HEK293T (cell line): Measurements from ENCODE around the gene MICAL2.

Source experiments
- CTCF ChIA-PET: fragments of 350-600 bp; formaldehyde crosslinking; extraction: SDS; loops from one replicate; lab custom pipeline; 2021; ENCODE audit warnings: antibody characterized with exemption, inconsistent platforms; lab: Yijun Ruan, JAX
- POLR2A ChIA-PET: fragments of 350-600 bp; formaldehyde crosslinking; extraction: SDS; loops from one replicate; lab custom pipeline; 2020; ENCODE audit warnings: antibody characterized with exemption, inconsistent platforms; lab: Yijun Ruan, JAX
- DNase-seq: peaks from one replicate; pipeline ENCODE4 v3.0.0; 2012; ENCODE audit warnings: mixed read lengths; ENCODE audit errors: extremely low spot score
- ARNT ChIP-seq: fragments of 450-650 bp; IDR thresholded peaks from 2 replicates; pipeline ENCODE4 v1.6.1; 2017; ENCODE audit warnings: mild to moderate bottlenecking
- BHLHE40 ChIP-seq: fragments of 450-650 bp; IDR thresholded peaks from 2 replicates; pipeline ENCODE4 v1.6.1; 2016; ENCODE audit warnings: mild to moderate bottlenecking, moderate library complexity, borderline replicate concordance
- CTBP1 ChIP-seq: fragments of 450-650 bp; IDR thresholded peaks from 2 replicates; pipeline ENCODE4 v1.6.1; 2016; ENCODE audit warnings: borderline replicate concordance
- ELF4 ChIP-seq: fragments of 450-650 bp; IDR thresholded peaks from 2 replicates; pipeline ENCODE4 v1.6.1; 2017; ENCODE audit warnings: antibody characterized with exemption
- FOXA1 ChIP-seq: fragments of 450-650 bp; IDR thresholded peaks from 2 replicates; pipeline ENCODE4 v1.6.1; 2016; ENCODE audit warnings: mild to moderate bottlenecking
- FOXK2 ChIP-seq: fragments of 450-650 bp; IDR thresholded peaks from 2 replicates; pipeline ENCODE4 v1.6.1; 2016; ENCODE audit warnings: mild to moderate bottlenecking
- FOXM1 ChIP-seq: fragments of 450-650 bp; IDR thresholded peaks from 2 replicates; pipeline ENCODE4 v1.6.1; 2017; ENCODE audit warnings: mild to moderate bottlenecking, borderline replicate concordance
- HDGF ChIP-seq: fragments of 450-650 bp; IDR thresholded peaks from 2 replicates; pipeline ENCODE4 v1.6.1; 2017; ENCODE audit warnings: antibody characterized with exemption, borderline replicate concordance
- L3MBTL2 ChIP-seq: fragments of 450-650 bp; conservative IDR thresholded peaks from 2 replicates; pipeline ENCODE4 v1.6.1; 2016; ENCODE audit warnings: mild to moderate bottlenecking
- LEF1 ChIP-seq: fragments of 450-650 bp; IDR thresholded peaks from 2 replicates; pipeline ENCODE4 v1.6.1; 2017; ENCODE audit warnings: mild to moderate bottlenecking, borderline replicate concordance
- NFRKB ChIP-seq: fragments of 450-650 bp; IDR thresholded peaks from 2 replicates; pipeline ENCODE4 v1.6.1; 2016; ENCODE audit warnings: mild to moderate bottlenecking, moderate library complexity
- SP1 ChIP-seq: fragments of 450-650 bp; IDR thresholded peaks from 2 replicates; pipeline ENCODE4 v1.6.1; 2017
- SUZ12 ChIP-seq: fragments of 450-650 bp; IDR thresholded peaks from 2 replicates; pipeline ENCODE4 v1.6.1; 2016; ENCODE audit warnings: mild to moderate bottlenecking
- TARDBP ChIP-seq: fragments of 450-650 bp; IDR thresholded peaks from 2 replicates; pipeline ENCODE4 v1.6.1; 2016
- ZNF384 ChIP-seq: fragments of 450-650 bp; IDR thresholded peaks from 2 replicates; pipeline ENCODE4 v1.6.1; 2016
- TF ChIP-seq, protein P1 (sequence below): fragments of 450-650 bp; IDR thresholded peaks from 2 replicates; pipeline ENCODE4 v1.6.1; 2016

Gene MICAL2

DNA sequence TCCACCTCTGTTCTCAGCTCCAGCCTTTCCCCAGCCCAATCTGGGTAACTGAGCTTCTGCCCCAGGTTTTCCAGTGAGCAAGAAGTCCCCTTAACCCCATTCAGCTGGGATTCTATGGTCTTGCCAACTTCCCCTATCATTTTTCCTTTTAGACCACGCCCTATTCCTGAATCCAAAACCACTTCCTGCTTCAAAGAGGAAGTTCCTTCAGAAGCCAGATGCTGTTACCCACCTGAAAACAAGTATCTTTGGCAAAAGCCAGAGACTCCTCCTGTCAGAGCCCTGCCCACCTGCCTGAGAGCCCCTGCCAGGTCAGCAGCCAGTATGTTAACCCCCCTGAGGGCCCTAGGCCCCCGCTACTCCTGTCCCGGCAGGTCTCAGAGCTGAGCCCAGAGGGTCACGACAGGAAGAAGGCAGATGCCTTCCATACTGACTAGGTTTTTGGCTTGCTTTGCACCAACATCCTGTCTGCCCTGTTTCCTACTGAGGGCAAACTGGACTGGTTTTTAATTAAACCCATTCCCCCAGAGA lies 20.3 kb upstream of the MICAL2 start:
- no peak for DNase-seq
- CTCF ChIA-PET: no interaction called here
- no peak for TF ChIP-seq ARNT
- TF ChIP-seq TARDBP: no peak
- TF ChIP-seq SP1: no peak
- no peak for TF ChIP-seq ZNF384
- no peak for TF ChIP-seq NFRKB
- TF ChIP-seq FOXA1: no peak
- TF ChIP-seq BHLHE40: no peak
- TF ChIP-seq SUZ12: no peak
- no peak for TF ChIP-seq L3MBTL2
- TF ChIP-seq FOXK2: no peak
- TF ChIP-seq, protein P1, sequence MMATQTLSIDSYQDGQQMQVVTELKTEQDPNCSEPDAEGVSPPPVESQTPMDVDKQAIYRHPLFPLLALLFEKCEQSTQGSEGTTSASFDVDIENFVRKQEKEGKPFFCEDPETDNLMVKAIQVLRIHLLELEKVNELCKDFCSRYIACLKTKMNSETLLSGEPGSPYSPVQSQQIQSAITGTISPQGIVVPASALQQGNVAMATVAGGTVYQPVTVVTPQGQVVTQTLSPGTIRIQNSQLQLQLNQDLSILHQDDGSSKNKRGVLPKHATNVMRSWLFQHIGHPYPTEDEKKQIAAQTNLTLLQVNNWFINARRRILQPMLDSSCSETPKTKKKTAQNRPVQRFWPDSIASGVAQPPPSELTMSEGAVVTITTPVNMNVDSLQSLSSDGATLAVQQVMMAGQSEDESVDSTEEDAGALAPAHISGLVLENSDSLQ: no peak
- TF ChIP-seq HDGF: no peak
- TF ChIP-seq FOXM1: no peak
- no peak for TF ChIP-seq LEF1
- TF ChIP-seq ELF4: no peak
- TF ChIP-seq CTBP1: no peak
- POLR2A ChIA-PET: no interaction called here

DNA sequence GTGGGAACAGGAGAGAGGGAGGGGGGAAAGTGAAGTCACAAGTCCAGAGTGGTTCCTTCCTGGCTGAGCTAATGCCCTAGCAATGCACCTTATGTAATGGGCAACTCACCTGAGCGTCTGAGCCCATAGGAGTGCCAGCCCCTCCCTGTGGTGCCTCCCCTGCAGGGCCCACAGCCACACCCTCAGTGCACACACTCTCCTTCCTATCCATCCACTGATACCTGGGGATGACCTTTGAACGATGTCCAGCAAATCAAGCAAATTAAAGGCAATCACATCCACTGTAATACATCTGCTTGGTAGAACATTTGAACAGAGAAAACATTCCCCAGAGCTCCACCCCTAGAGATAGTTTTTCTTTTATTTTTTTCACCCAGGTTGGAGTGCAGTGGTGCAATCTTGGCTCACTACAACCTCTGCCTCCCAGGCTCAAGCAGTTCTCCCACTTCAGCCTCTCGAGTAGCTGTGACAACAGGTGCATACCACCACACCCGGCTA lies 19.6 kb upstream of the MICAL2 start:
- CTCF ChIA-PET: no interaction called here
- POLR2A ChIA-PET: no interaction called here
- TF ChIP-seq SUZ12: no peak
- TF ChIP-seq SP1: no peak
- no peak for TF ChIP-seq NFRKB
- TF ChIP-seq ELF4: no peak
- no peak for TF ChIP-seq FOXM1
- no peak for TF ChIP-seq LEF1
- TF ChIP-seq FOXK2: no peak
- no peak for TF ChIP-seq L3MBTL2
- TF ChIP-seq ZNF384: no peak
- no peak for TF ChIP-seq CTBP1
- no peak for TF ChIP-seq TARDBP
- no peak for TF ChIP-seq ARNT
- no peak for TF ChIP-seq HDGF
- no peak for DNase-seq

DNA sequence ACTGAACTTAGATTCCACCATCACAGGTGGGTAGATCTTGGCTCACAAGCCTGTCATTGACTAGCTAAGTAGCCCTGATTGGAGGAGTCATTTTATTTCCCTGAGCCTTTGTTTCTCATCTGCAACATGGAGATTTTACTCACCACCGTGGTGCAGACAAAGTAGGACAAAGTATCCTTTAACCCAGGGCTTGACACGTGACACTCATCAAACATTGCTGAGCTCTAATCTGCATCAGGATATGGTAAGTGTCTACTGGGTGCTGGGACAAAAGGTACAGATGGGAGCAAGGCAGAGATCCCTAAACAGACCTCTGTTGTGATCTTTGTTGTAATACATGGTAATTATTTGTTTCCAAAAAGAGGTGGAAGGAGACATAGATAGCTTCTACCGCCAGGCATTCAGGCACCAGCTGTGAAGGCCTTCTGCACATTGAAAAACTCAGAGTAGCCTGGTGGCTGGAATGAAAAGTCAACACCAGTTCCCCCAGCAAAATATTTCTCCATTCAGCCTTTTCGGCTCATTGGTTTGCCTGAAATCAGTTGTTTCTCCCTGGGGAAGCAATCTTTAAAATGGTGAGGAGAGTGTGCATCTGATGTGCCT lies 18.3 kb upstream of the MICAL2 start:
- ChIA-PET POLR2A (no interaction called here), CTCF (no interaction called here)
- DNase-seq: no peak
- TF ChIP-seq SP1 (no peak), FOXA1 (no peak), SUZ12 (no peak), CTBP1 (no peak), ZNF384 (no peak)

DNA sequence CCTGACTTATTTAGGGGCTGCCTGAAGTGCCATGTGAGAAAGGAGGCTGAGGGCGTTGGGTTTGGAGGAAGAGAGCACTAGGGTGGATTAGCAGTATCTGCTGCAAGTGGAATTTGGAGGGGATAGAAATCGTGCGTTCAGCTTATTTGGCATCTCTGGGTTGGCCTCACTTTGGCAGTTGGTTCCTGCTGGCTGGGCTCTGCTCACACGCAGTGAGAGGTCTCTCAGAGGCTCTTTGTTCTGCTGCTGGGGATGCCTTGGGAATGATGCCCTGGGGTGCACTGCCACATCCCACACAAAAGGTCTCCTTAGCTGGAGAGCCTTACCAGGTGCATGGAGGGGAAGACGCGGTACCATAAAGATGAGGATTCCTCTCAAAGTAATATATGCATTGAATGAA lies 17.7 kb upstream of the MICAL2 start:
- no peak for DNase-seq
- TF ChIP-seq HDGF (no peak), FOXA1 (no peak), L3MBTL2 (no peak), ARNT (no peak), FOXM1 (no peak), BHLHE40 (no peak), ELF4 (no peak)
- TF ChIP-seq, protein P1: no peak
- ChIA-PET CTCF (no interaction called here), POLR2A (no interaction called here)

DNA sequence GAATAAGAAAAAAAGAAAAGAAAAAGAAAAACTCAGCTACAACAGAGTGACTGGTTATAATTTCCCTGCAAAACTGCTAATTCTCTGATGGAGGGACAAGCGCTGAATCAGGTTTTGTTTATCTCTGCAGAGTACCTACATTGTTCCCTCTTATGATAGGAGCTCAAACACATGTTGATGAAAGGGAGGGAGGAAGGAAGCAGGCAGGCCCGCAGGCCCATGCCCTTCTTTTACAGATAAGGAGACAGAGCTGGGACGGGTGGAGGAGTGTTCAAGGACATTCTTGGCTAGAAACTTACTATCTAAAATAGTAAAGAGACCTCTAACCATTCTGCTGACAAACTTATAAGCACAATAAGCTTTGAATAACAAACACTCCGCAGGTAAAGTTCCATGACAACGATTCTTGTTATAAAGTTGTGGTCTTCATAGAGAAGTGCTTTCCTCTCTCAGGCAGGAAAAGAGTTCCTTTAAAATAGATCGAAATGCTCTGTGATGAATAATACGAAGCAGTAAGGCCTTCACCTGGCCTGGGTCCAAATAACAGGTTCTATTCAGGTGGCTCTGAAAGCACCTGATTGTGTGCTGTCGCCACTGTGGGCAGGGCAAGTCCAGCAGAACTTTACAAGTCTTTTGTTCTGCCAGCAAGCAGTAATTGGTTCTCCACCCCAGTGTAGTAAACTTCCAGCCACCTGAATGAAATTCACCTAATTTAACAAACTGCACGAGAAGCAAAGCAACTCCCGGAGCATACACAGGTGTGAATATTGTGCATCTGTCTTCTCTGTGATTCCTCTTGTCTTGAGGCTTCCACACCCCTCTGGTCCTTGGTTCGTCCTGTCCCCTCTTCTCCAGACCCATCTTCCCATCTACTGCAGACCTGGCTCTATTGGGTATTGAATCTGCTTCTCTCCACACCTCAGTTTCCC lies 15.3 kb upstream of the MICAL2 start:
- ChIA-PET CTCF (no interaction called here), POLR2A (no interaction called here)
- TF ChIP-seq, protein P1: no peak
- no peak for TF ChIP-seq HDGF
- TF ChIP-seq CTBP1: no peak
- no peak for TF ChIP-seq LEF1
- no peak for TF ChIP-seq BHLHE40
- TF ChIP-seq TARDBP: no peak
- no peak for TF ChIP-seq ZNF384
- no peak for DNase-seq

DNA sequence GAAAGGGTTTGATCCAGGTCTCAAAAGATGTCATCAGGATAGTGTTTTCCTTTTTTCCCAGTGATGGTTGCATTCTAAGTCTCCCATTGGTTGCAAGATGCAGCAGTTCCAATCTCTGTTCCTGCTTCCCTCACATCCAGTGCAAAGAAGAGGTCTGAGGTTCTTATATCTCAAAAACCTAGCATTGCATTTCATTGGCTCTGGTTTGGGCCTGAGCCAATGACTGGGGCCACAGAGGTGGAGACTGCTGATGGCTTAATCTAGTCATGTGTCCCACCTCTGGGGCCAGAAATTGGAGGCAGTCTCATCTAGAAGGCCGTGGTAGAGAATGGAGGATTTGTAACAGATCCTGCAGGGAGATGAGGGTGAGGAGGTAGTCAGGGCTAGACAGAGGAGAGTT lies 13.2 kb upstream of the MICAL2 start:
- CTCF ChIA-PET: no interaction called here
- TF ChIP-seq TARDBP (no peak), FOXK2 (no peak)
- TF ChIP-seq, protein P1: no peak
- no peak for DNase-seq
- POLR2A ChIA-PET: no interaction called here
